ENCODE results near the gene CNIH3.

Gene CNIH3

GRCh38 chr1:224650290-224650689 lies 34.2 kb downstream of the CNIH3 start:
- no peaks in the 10 kb centered on the region for H3K4me1 Mint-ChIP-seq
- DNase-seq (no peak), ATAC-seq (no peak)
- H3K9me3 Mint-ChIP-seq, result no peaks in the 10 kb centered on the region
- no peak overlapping the region for H3K27ac Mint-ChIP-seq
- no peaks in the 10 kb centered on the region for H3K27me3 Mint-ChIP-seq
- H3K4me3 Mint-ChIP-seq, result no peak overlapping the region

GRCh38 chr1:224651188-224651587 lies 35.1 kb downstream of the CNIH3 start:
- H3K27ac Mint-ChIP-seq, result peak overlapping the region in 1 of 2 donors; percentile 82
- no peaks in the 10 kb centered on the region for H3K4me1 Mint-ChIP-seq
- ATAC-seq (no peak), DNase-seq (no peak)
- no peaks in the 10 kb centered on the region for H3K27me3 Mint-ChIP-seq
- H3K4me3 Mint-ChIP-seq, result no peak overlapping the region
- H3K9me3 Mint-ChIP-seq, result no peaks in the 10 kb centered on the region

- Mint-ChIP-seq H3K27ac (no peak overlapping the region), H3K27me3 (no peaks in the 10 kb centered on the region), H3K9me3 (no peaks in the 10 kb centered on the region), H3K4me3 (no peak overlapping the region), H3K4me1 (no peaks in the 10 kb centered on the region)
- DNase-seq, result no peak
- no peak for ATAC-seq
These were observed 40.3 kb downstream of the CNIH3 start for GRCh38 chr1:224656392-224656791.

GRCh38 chr1:224660074-224660473 lies 44.0 kb downstream of the CNIH3 start:
- DNase-seq (no peak), ATAC-seq (no peak)
- Mint-ChIP-seq H3K9me3 (no peaks in the 10 kb centered on the region), H3K4me3 (no peak overlapping the region), H3K27me3 (no peaks in the 10 kb centered on the region), H3K27ac (no peak overlapping the region), H3K4me1 (no peaks in the 10 kb centered on the region)

- Mint-ChIP-seq H3K27me3 (peaks cover 6% of the 10 kb centered on the region), H3K4me1 (no peaks in the 10 kb centered on the region), H3K27ac (peak overlapping the region in 1 of 2 donors; percentile 24), H3K9me3 (no peaks in the 10 kb centered on the region), H3K4me3 (no peak overlapping the region)
- ATAC-seq (no peak), DNase-seq (no peak)
These were observed 46.8 kb downstream of the CNIH3 start for GRCh38 chr1:224662870-224663269.

GRCh38 chr1:224665016-224665415 lies 48.9 kb downstream of the CNIH3 start:
- Mint-ChIP-seq H3K4me3 (no peak overlapping the region), H3K4me1 (no peaks in the 10 kb centered on the region), H3K27me3 (peaks cover 6% of the 10 kb centered on the region), H3K27ac (no peak overlapping the region), H3K9me3 (no peaks in the 10 kb centered on the region)
- DNase-seq (no peak), ATAC-seq (no peak)

- ATAC-seq (no peak), DNase-seq (no peak)
- peaks cover 6% of the 10 kb centered on the region for H3K27me3 Mint-ChIP-seq
- no peak overlapping the region for H3K27ac Mint-ChIP-seq
- H3K4me3 Mint-ChIP-seq, result no peak overlapping the region
- no peaks in the 10 kb centered on the region for H3K9me3 Mint-ChIP-seq
- no peaks in the 10 kb centered on the region for H3K4me1 Mint-ChIP-seq
These were observed 50.0 kb downstream of the CNIH3 start for GRCh38 chr1:224666078-224666477.

GRCh38 chr1:224666913-224667312 lies 50.8 kb downstream of the CNIH3 start:
- no peak overlapping the region for H3K4me3 Mint-ChIP-seq
- H3K27me3 Mint-ChIP-seq, result peaks cover 6% of the 10 kb centered on the region
- ATAC-seq (no peak), DNase-seq (no peak)
- H3K4me1 Mint-ChIP-seq, result no peaks in the 10 kb centered on the region
- H3K27ac Mint-ChIP-seq, result no peak overlapping the region
- no peaks in the 10 kb centered on the region for H3K9me3 Mint-ChIP-seq

- no peak overlapping the region for H3K4me3 Mint-ChIP-seq
- no peak overlapping the region for H3K27ac Mint-ChIP-seq
- ATAC-seq (no peak), DNase-seq (no peak)
- no peaks in the 10 kb centered on the region for H3K9me3 Mint-ChIP-seq
- no peaks in the 10 kb centered on the region for H3K4me1 Mint-ChIP-seq
- peaks cover 6% of the 10 kb centered on the region for H3K27me3 Mint-ChIP-seq
These were observed 52.9 kb downstream of the CNIH3 start for GRCh38 chr1:224668984-224669383.

GRCh38 chr1:224669403-224669802 lies 53.3 kb downstream of the CNIH3 start:
- Mint-ChIP-seq H3K27ac (no peak overlapping the region), H3K4me3 (no peak overlapping the region), H3K27me3 (peaks cover 6% of the 10 kb centered on the region), H3K4me1 (no peaks in the 10 kb centered on the region), H3K9me3 (no peaks in the 10 kb centered on the region)
- DNase-seq, result no peak
- ATAC-seq, result no peak

- DNase-seq (no peak), ATAC-seq (no peak)
- Mint-ChIP-seq H3K27me3 (peaks cover 6% of the 10 kb centered on the region), H3K4me3 (no peak overlapping the region), H3K27ac (no peak overlapping the region), H3K9me3 (no peaks in the 10 kb centered on the region), H3K4me1 (no peaks in the 10 kb centered on the region)
These were observed 54.4 kb downstream of the CNIH3 start for GRCh38 chr1:224670506-224670905.

GRCh38 chr1:224671076-224671475 lies 55.0 kb downstream of the CNIH3 start:
- H3K27me3 Mint-ChIP-seq, result peaks cover 6% of the 10 kb centered on the region
- no peak overlapping the region for H3K4me3 Mint-ChIP-seq
- ATAC-seq (no peak), DNase-seq (no peak)
- no peak overlapping the region for H3K27ac Mint-ChIP-seq
- H3K9me3 Mint-ChIP-seq, result no peaks in the 10 kb centered on the region
- H3K4me1 Mint-ChIP-seq, result no peaks in the 10 kb centered on the region

GRCh38 chr1:224673141-224673540 lies 57.0 kb downstream of the CNIH3 start:
- Mint-ChIP-seq H3K4me3 (no peak overlapping the region), H3K27me3 (no peaks in the 10 kb centered on the region), H3K9me3 (no peaks in the 10 kb centered on the region), H3K4me1 (no peaks in the 10 kb centered on the region), H3K27ac (no peak overlapping the region)
- DNase-seq (no peak), ATAC-seq (no peak)

GRCh38 chr1:224675590-224675989 lies 59.5 kb downstream of the CNIH3 start:
- Mint-ChIP-seq H3K27me3 (no peaks in the 10 kb centered on the region), H3K4me3 (no peak overlapping the region), H3K9me3 (no peaks in the 10 kb centered on the region), H3K27ac (peak overlapping the region in 1 of 2 donors; percentile 23), H3K4me1 (no peaks in the 10 kb centered on the region)
- ATAC-seq (no peak), DNase-seq (no peak)

GRCh38 chr1:224676551-224676950 lies 60.4 kb downstream of the CNIH3 start:
- Mint-ChIP-seq H3K27me3 (no peaks in the 10 kb centered on the region), H3K27ac (no peak overlapping the region), H3K4me3 (no peak overlapping the region), H3K9me3 (no peaks in the 10 kb centered on the region), H3K4me1 (no peaks in the 10 kb centered on the region)
- no peak for DNase-seq
- no peak for ATAC-seq

GRCh38 chr1:224678168-224678567 lies 62.1 kb downstream of the CNIH3 start:
- H3K4me1 Mint-ChIP-seq, result no peaks in the 10 kb centered on the region
- no peaks in the 10 kb centered on the region for H3K9me3 Mint-ChIP-seq
- H3K27ac Mint-ChIP-seq, result no peak overlapping the region
- no peak overlapping the region for H3K4me3 Mint-ChIP-seq
- no peak for ATAC-seq
- DNase-seq, result no peak
- H3K27me3 Mint-ChIP-seq, result no peaks in the 10 kb centered on the region

GRCh38 chr1:224679606-224680005 lies 63.5 kb downstream of the CNIH3 start:
- no peaks in the 10 kb centered on the region for H3K4me1 Mint-ChIP-seq
- no peak for DNase-seq
- no peak overlapping the region for H3K27ac Mint-ChIP-seq
- no peaks in the 10 kb centered on the region for H3K9me3 Mint-ChIP-seq
- ATAC-seq, result no peak
- no peaks in the 10 kb centered on the region for H3K27me3 Mint-ChIP-seq
- no peak overlapping the region for H3K4me3 Mint-ChIP-seq

Measured in stimulated activated naive CD8-positive, alpha-beta T cell treated with anti-CD3 and anti-CD28 coated beads, Interleukin-15, amount 100 ng/mL, for 72 hours (primary cell).